Right cardiac atrium (tissue), 5 donors: ENCODE results near the gene DNAJB9. TPM values are rescaled to one million over a fixed set of nuclear protein-coding genes. Genes with fewer than 3 reads are reported as not detected.
A peak's percentile ranks its signal among the peaks of the same experiment; 100 is the strongest.

Source experiments
- ATAC-seq, 2 donors: fragments of 200-7000 bp; cut with Tn5 transposase; one replicate each; pipeline versions ENCODE4 v1.8.0 to v1.9.1; 2020; ENCODE audit warnings: moderate library complexity in 2 of 2, mild to moderate bottlenecking in 1 of 2
- DNase-seq, 3 donors: peaks; one replicate each; pipeline ENCODE4 v3.0.0-alpha.2; 2020
- H3K27ac ChIP-seq: one replicate; pipeline ENCODE4 v1.5.1; 2013; ENCODE audit warnings: mild to moderate bottlenecking, low read length, control low read depth, moderate library complexity
- H3K27me3 ChIP-seq: one replicate; pipeline ENCODE4 v1.6.1; 2013; ENCODE audit not compliant: control insufficient read depth, insufficient read depth
- H3K4me1 ChIP-seq: one replicate; pipeline ENCODE4 v1.6.1; 2013; ENCODE audit warnings: low read length; ENCODE audit not compliant: control insufficient read depth, insufficient read depth
- H3K4me3 ChIP-seq: one replicate; pipeline ENCODE4 v1.5.1; 2013; ENCODE audit warnings: low read length, control low read depth
- H3K9me3 ChIP-seq: one replicate; pipeline ENCODE4 v1.6.1; 2013; ENCODE audit warnings: low read length; ENCODE audit not compliant: control insufficient read depth
- WGBS: extraction: QIAGEN DNeasy Blood & Tissue Kit; methylation state at CpG from one replicate; pipeline ENCODE4 v1.1.7; 2013; 5-methylcytosine and 5-hydroxymethylcytosine counted together
- intact Hi-C, 4 donors: fragments of 100-400 bp; cut with DNase I; formaldehyde crosslinking; loops; one replicate each; pipeline versions ENCODE4 v1.11.0 to v1.14.0; 2022 to 2023
- long read RNA-seq, 4 donors: library from polyadenylated mRNA; unstranded; transcript quantifications; one replicate each; pipeline ENCODE4 v2.0.0, GENCODE V29; 2020 to 2021
- polyA plus RNA-seq: library from polyadenylated mRNA; stranded (reverse); fragments of 200-250 nt; gene quantifications from one replicate; pipeline ENCODE4 v1.2.3, GENCODE V29; 2013
- total RNA-seq, 4 donors: library from RNA; stranded (reverse); fragmentation: NEBNext Ultra II Directional; extraction: Animal tissue kit (Norgen Biotek cat#: 25700); gene quantifications; one replicate each; pipeline ENCODE4 v1.2.1, GENCODE V29; 2021
- donor health status: healthy with polysubstance abuse.
- donor health status: DM: no; HTN: yes; CAD: no.
- donor health status: DM: no; HTN: no; CAD: no.
- donor health status: DM: no; HTN: yes; CAD: no; lungs with severe emphysema.
- donor health status: DM: yes; HTN: yes; CAD: no.

Gene DNAJB9
- total RNA-seq, result 10 to 100 TPM; 35.0 to 52.0 (median 39.6) TPM
- polyA plus RNA-seq, result 35.7 TPM
- long read RNA-seq, donor 1, transcript DNAJB9-201 (3 exons, 2,715 nt), result major isoform, 210 of 215 reads
- long read RNA-seq, donor 1, partial matches to known transcripts, result 4 of 215 reads
- long read RNA-seq, donor 1, other reads (novel, unspliced or antisense), result 0 of 215 reads
- long read RNA-seq, donor 2, transcript DNAJB9-201 (3 exons, 2,715 nt), result major isoform, 54 of 55 reads
- long read RNA-seq, donor 2, partial matches to known transcripts, result 0 of 55 reads
- long read RNA-seq, donor 2, other reads (novel, unspliced or antisense), result 1 of 55 reads
- long read RNA-seq, donor 3, transcript DNAJB9-201 (3 exons, 2,715 nt), result major isoform, 532 of 555 reads
- long read RNA-seq, donor 3, partial matches to known transcripts, result 13 of 555 reads
- long read RNA-seq, donor 3, other reads (novel, unspliced or antisense), result 9 of 555 reads
- long read RNA-seq, donor 4, transcript DNAJB9-201 (3 exons, 2,715 nt), result major isoform, 58 of 58 reads
- long read RNA-seq, donor 4, partial matches to known transcripts, result 0 of 58 reads
- long read RNA-seq, donor 4, other reads (novel, unspliced or antisense), result 0 of 58 reads

DNA sequence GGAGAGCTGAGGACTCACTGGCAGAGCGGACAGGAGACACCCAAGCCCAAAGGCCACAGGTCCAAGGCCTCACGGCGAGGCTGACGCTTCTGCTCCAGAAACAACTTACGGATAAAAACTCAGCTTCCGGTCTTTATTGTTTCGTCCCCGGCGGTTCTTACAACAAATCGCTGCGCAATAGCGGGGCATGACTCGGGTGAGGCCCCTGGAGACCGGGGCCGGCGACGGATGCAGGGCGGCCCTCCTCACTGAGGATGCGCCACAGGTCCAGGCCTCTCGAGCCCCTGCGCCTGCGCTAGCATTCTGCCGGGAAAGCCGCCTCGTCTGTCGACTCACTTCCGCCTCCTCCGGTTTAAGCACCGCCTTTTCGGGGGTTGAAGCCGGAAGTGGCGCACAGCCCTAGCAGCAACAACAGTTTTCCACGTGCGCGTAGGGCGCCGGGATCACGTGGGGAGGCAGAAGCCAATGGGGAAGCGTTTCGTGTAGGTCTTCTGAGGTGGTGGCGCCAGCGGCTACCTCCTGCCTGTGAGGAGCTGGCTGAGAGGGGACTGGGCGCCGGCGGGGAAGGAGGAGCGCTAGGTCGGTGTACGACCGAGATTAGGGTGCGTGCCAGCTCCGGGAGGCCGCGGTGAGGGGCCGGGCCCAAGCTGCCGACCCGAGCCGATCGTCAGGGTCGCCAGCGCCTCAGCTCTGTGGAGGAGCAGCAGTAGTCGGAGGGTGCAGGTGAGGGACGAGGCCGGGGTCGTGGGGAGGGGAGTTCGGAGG is at the start of gene DNAJB9, which contains the start of gene THAP5:
DNAJB9 (plus strand) TSS at position 494 of the 765 bp plus-strand sequence. CDS start 1,853 bp downstream, outside the sequence.
THAP5 (minus strand) TSS at position 326 of the 765 bp plus-strand sequence; CDS start at position 189, 137 bp downstream.
- ATAC-seq (peak; percentile 99), DNase-seq (peak; percentile 99 to 100 (median 99))
- peak within 1 kb of the TSS; percentile 99 for H3K27ac ChIP-seq
- no peaks in the 10 kb centered on the region for H3K9me3 ChIP-seq
- H3K27me3 ChIP-seq, result no peaks in the 10 kb centered on the region
- H3K4me3 ChIP-seq, result peak within 1 kb of the TSS; percentile 77
- no peaks in the 10 kb centered on the region for H3K4me1 ChIP-seq
- under 1% methylated on average over 65 of the region's 65 CpGs for WGBS
- intact Hi-C loops, result no loop called here

DNA sequence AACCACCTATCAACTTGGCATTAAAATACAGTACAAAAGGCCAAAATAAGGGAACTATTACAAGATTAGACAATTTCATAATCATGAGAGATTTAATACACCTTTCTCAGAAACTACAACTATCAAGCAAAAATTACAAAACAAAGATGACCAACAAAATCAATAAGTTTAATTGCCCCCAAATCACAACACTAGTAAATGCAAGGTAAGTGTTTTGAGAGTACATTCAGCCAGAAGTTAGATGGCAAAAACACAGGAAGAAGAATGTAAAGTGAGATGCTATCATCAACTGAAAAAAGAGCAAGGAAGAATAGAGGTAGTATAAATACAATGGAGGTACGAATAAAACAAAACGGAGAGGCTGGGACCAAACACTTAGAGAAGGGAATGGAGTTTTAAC is 46.9 kb upstream of the DNAJB9 start:
- Histone ChIP-seq H3K9me3 (no peaks in the 10 kb centered on the region), H3K4me3 (no peak overlapping the region), H3K4me1 (peaks cover 4% of the 10 kb centered on the region), H3K27me3 (no peaks in the 10 kb centered on the region), H3K27ac (no peak overlapping the region)
- WGBS, result 74% methylated on average over 2 of the region's 2 CpGs
- intact Hi-C loops, result no loop called here
- ATAC-seq (no peak), DNase-seq (no peak)

DNA sequence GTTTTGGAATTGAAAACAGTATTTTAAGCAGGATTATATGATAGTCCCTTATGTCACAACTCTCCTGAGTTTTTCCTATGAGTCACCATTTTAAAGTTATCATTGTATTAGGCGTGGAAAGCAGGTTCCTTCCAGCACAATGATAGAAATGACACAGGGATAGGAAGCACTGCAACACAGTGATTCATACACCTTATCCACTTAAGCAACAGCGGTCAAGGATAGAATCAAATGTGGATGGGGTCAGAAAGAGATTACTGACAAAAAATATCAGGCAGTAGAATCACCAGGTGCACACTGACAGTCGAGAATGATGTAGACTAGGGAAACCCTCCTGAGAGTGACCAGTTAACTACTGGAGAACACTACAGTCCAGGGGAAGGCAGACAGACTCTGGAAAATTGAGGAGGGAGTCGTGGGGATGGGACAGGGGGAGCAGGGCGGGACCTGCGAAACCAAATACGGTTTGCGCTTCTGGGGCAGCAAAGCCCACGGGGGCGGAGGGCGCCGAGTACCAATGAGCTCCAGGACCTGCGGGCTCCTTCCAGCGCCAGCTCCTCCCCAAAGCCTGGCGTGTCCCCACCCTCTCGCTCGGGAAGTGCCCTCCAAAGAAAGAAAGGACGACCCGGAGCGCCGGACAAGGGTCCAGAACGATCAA is 44.2 kb upstream of the DNAJB9 start:
- Histone ChIP-seq H3K4me1 (no peaks in the 10 kb centered on the region), H3K27ac (peak overlapping the region; percentile 95), H3K4me3 (peak overlapping the region; percentile 63), H3K27me3 (no peaks in the 10 kb centered on the region), H3K9me3 (no peaks in the 10 kb centered on the region)
- WGBS, result under 1% methylated on average over 22 of the region's 22 CpGs
- ATAC-seq (peak; percentile 86 to 87), DNase-seq (peak; percentile 92 to 95 (median 95))
- intact Hi-C loops, result no loop called here

- peak within 1 kb of the TSS; percentile 96 for H3K27ac ChIP-seq
- DNase-seq, result peak; percentile 100
- ATAC-seq, result peak; percentile 98
- intact Hi-C loops, result no loop called here
- peak within 1 kb of the TSS; percentile 63 for H3K4me3 ChIP-seq
- WGBS, result under 1% methylated on average over 64 of the region's 64 CpGs
- no peaks in the 10 kb centered on the region for H3K27me3 ChIP-seq
- H3K4me1 ChIP-seq, result no peaks in the 10 kb centered on the region
- H3K9me3 ChIP-seq, result no peaks in the 10 kb centered on the region
These were observed 43.5 kb upstream of the DNAJB9 start, which contains the start of gene PNPLA8 for GRCh38 chr7:108525985-108526767. Gene PNPLA8 (minus strand): TSS chr7:108526135. CDS start chr7:108515491, 10,644 bp downstream.

DNA sequence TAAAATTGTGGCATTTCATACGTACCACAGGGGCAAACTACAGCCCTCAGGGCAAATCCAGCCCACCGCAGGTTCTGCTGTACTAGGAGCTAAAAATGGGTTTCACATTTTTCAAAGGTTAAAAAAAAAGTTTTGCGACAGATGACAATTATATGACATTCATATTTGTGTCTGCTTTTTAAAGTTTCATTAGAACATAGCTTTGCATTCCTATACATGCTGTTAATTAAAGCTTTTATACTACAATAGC is 43.0 kb upstream of the DNAJB9 start:
- Histone ChIP-seq H3K9me3 (no peaks in the 10 kb centered on the region), H3K4me1 (no peaks in the 10 kb centered on the region), H3K4me3 (peak overlapping the region; percentile 62), H3K27me3 (no peaks in the 10 kb centered on the region), H3K27ac (peak overlapping the region; percentile 96)
- ATAC-seq (no peak), DNase-seq (no peak)
- WGBS, result 4% methylated on average over 3 of the region's 3 CpGs
- intact Hi-C loops, result no loop called here

DNA sequence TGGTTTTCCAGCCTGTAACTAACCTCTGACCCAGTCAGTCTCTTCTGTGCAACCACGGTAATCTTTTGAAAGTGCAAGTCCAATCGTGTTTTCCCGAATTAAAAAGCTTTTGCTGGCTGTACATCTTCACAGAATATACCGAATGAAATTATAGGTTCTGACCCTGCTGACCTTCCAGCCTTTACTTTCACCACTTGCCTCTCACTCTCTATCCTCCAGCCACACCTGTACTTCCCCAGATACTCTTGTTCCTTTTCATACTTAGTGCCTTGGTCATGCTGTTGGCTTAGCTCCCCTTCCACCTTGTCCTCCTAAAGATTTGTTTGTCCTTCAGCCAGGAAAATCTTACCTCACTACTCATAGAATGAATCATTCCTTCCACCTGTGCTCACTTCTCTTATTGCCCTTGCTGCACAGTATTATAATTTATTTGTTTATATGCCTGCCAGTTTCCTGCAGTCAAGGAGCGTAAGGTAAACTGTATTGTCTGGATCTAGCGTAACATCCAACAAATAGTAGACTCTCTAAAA is 41.4 kb upstream of the DNAJB9 start:
- Histone ChIP-seq H3K4me1 (no peaks in the 10 kb centered on the region), H3K27me3 (no peaks in the 10 kb centered on the region), H3K27ac (no peak overlapping the region), H3K9me3 (no peaks in the 10 kb centered on the region), H3K4me3 (no peak overlapping the region)
- WGBS, result 95% methylated on average over 6 of the region's 6 CpGs
- DNase-seq, result no peak
- intact Hi-C loops, result no loop called here
- ATAC-seq, result no peak

DNA sequence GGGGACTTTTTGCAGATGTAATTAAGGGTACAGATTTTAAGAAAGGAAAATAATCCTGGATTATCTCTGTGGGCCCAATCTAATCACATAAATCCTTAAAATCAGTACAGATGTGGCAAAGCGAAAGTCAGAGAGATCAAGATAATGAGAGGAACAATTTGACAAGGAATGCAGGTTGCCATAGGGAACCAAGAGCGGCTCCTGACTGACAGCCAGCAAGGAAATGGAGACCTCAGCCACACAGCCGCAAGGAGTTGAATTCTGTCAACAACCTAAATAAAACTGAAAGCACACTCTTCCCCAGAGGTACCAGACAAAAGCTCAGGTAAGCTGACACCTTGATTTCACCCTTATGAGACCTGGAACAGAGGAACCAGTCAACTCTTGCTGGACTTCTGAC is 40.3 kb upstream of the DNAJB9 start:
- DNase-seq (no peak), ATAC-seq (no peak)
- H3K4me3 ChIP-seq, result no peak overlapping the region
- no peaks in the 10 kb centered on the region for H3K27me3 ChIP-seq
- no peaks in the 10 kb centered on the region for H3K9me3 ChIP-seq
- intact Hi-C loops, result no loop called here
- 76% methylated on average over 3 of the region's 3 CpGs for WGBS
- H3K27ac ChIP-seq, result no peak overlapping the region
- H3K4me1 ChIP-seq, result no peaks in the 10 kb centered on the region

GRCh38 chr7:108533712-108534111 is 36.0 kb upstream of the DNAJB9 start:
- no peak overlapping the region for H3K27ac ChIP-seq
- no peaks in the 10 kb centered on the region for H3K4me1 ChIP-seq
- ATAC-seq (no peak), DNase-seq (no peak)
- intact Hi-C loops, result no loop called here
- no peaks in the 10 kb centered on the region for H3K9me3 ChIP-seq
- WGBS, result 98% methylated on average over 3 of the region's 3 CpGs
- no peaks in the 10 kb centered on the region for H3K27me3 ChIP-seq
- H3K4me3 ChIP-seq, result no peak overlapping the region

DNA sequence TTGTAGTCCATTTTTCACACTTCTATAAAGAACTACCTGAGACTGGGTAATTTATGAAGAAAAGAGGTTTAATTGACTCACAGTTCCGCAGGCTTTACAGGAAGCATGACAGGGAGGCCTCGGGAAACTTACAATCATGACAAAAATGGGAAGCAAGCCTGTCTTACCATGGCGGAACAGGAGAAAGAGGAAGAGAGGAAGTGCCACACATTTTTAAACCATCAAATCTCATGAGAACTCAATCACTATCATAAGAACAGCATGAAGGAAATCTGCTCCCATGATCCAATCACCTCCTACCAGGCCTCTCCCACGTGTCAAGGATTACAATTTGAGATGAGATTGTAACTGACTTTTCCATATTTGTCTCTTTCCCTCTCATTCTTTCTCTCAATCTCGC is 34.4 kb upstream of the DNAJB9 start:
- H3K4me3 ChIP-seq, result no peak overlapping the region
- no peak overlapping the region for H3K27ac ChIP-seq
- no peaks in the 10 kb centered on the region for H3K4me1 ChIP-seq
- H3K9me3 ChIP-seq, result no peaks in the 10 kb centered on the region
- DNase-seq (no peak), ATAC-seq (no peak)
- intact Hi-C loops, result no loop called here
- 48% methylated on average over 5 of the region's 5 CpGs for WGBS
- no peaks in the 10 kb centered on the region for H3K27me3 ChIP-seq

DNA sequence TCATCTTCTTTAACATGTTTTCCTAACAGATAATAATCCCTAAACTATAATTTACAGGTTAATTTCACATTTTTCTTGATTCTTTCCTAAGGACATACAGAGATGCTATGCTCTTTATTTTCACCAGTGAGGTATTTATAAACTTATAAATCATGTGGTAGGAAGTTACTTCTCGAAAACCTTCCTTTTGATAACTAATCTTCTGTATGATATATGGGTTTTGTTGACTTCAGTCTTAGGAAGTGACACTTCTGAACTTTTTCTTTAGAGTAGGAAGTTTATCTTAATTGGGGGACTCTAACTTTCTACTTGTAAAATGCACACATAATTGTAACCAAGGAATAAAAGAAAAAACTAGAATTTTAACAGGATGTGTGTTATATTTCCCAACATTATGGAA is 33.9 kb upstream of the DNAJB9 start:
- Histone ChIP-seq H3K4me3 (no peak overlapping the region), H3K4me1 (no peaks in the 10 kb centered on the region), H3K27me3 (no peaks in the 10 kb centered on the region), H3K27ac (no peak overlapping the region), H3K9me3 (no peaks in the 10 kb centered on the region)
- no peak for DNase-seq
- ATAC-seq, result no peak
- intact Hi-C loops, result no loop called here
- WGBS, result 45% methylated on average over 1 of the region's 1 CpG
